GM10266 (cell line): Measurements from ENCODE around the gene PNPT1.
"Not testable (repeated sequence)": the region's sequence is repeated elsewhere in the genome, so short reads cannot be mapped to it uniquely, and the experiment has no call there.

ENCODE experiments used
- DNase-seq: peaks from one replicate; pipeline ENCODE4 v3.0.0; 2012; ENCODE audit errors: extremely low spot score
- CTCF ChIP-seq: IDR thresholded peaks from 2 replicates; pipeline ENCODE4 v1.5.1; 2012; ENCODE audit warnings: mild to moderate bottlenecking, low read depth; ENCODE audit not compliant: control insufficient read depth, insufficient read depth; ENCODE audit errors: missing control alignments

The PNPT1 gene

GRCh38 chr2:55693181-55694125 lies at the start of gene PNPT1:
PNPT1 (minus strand) TSS chr2:55693844; CDS start chr2:55693823, 21 bp downstream.
- TF ChIP-seq CTCF, result no peak

GRCh38 chr2:55742996-55743395 lies 49.4 kb upstream of the PNPT1 start:
- DNase-seq, result no peak
- TF ChIP-seq CTCF, result no peak

More at GRCh38 chr2:55693181-55694125, at the start of gene PNPT1:
- DNase-seq, result peak; percentile 96

- DNase-seq, result not testable (repeated sequence)
These were observed 42.4 kb upstream of the PNPT1 start for GRCh38 chr2:55736019-55736536.

- no peak for DNase-seq
- TF ChIP-seq CTCF, result no peak
These were observed 41.1 kb upstream of the PNPT1 start for GRCh38 chr2:55734726-55735125.

- TF ChIP-seq CTCF, result no peak
- DNase-seq, result no peak
These were observed 39.7 kb upstream of the PNPT1 start for GRCh38 chr2:55733335-55733734.

GRCh38 chr2:55732854-55733253 lies 39.2 kb upstream of the PNPT1 start:
- DNase-seq, result no peak

GRCh38 chr2:55729136-55729685 lies 35.6 kb upstream of the PNPT1 start:
- DNase-seq, result no peak
- no peak for TF ChIP-seq CTCF

More at GRCh38 chr2:55732854-55733253, 39.2 kb upstream of the PNPT1 start:
- TF ChIP-seq CTCF, result no peak
